Renal cortical epithelial cell (primary cell): ENCODE measurements around the gene FUT4. TPM values are rescaled to one million over a fixed set of nuclear protein-coding genes. Genes with fewer than 3 reads are reported as not detected.
A peak's percentile ranks its signal among the peaks of the same experiment; 100 is the strongest.
"Not testable (repeated sequence)": the region's sequence is repeated elsewhere in the genome, so short reads cannot be mapped to it uniquely, and the experiment has no call there.

ENCODE experiments used
- DNase-seq: peaks from one replicate; pipeline ENCODE4 v3.0.0-alpha.2; 2011; ENCODE audit warnings: low read depth
- total RNA-seq: library from RNA; depleted of rRNA; stranded (reverse); fragments of >200 nt; gene quantifications from 2 replicates; pipeline ENCODE4 v1.2.3, GENCODE V29; 2014

Gene FUT4
- total RNA-seq, 1 donor from 2014 or later, result 8.0 TPM

DNA sequence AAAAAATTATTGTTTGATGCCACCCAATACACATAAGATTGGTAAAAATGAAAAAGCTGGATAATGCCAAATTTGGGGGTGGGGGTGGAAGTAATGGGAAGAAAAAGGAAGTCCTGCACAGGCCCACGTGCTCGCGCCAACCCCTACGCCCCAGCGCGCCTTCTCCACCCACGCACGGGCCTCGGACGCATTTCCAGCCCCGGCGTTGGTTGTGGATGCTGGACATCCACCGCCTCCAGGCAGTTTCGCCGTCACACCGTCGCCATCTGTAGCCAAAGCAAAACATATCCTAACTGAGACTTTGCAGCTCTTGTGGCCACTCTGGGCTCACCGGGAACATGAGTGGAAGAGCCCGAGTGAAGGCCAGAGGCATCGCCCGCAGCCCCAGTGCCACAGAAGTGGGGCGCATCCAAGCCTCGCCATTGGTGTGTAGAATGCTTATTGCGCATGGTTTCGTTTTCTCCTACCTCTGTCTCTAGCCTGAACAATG is 23.5 kb downstream of the FUT4 start, which contains the start of gene PIWIL4:
TSS of gene PIWIL4 (plus strand) at position 188 of the 490 bp plus-strand sequence. CDS start at position 339, 151 bp downstream.
- no peak for DNase-seq

DNA sequence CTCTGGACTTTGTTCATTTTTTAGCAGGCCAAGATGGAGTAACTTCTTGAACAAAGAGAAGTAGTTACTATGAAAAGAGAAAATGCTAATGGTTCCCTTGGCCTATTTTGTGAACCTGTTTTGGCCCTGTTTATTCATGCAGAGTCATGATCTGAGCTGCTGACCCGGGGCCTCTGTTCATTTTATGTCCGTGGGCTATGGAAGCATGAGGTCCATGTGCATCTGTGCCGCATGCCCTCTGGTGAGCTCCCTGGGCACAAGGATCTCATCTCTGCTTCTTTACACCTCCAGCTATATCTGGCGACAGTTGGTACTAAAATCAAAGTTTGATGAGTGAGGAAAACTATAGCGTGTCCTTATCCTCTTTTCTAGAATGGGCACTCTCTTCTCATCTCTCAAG is 24.5 kb downstream of the FUT4 start:
- DNase-seq, result no peak

DNA sequence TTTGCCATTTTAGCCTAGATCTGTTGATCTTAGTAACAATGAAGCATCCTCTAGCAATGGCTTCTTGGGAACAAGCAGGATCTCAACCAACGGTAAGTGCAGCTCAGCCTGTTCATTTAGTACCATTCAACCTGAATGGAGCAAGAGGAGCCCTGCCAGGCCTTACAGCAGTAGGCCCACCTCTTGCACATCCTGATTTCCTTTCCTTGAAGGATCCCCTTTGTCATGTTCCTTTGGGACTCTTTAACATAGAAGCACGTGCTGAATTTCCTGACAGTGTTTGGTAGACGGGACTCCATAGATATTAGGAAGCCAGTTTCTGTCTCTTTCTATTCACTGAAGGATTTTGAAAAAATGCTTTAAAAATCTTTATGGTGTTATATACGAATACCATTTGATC is 25.0 kb downstream of the FUT4 start:
- no peak for DNase-seq

DNA sequence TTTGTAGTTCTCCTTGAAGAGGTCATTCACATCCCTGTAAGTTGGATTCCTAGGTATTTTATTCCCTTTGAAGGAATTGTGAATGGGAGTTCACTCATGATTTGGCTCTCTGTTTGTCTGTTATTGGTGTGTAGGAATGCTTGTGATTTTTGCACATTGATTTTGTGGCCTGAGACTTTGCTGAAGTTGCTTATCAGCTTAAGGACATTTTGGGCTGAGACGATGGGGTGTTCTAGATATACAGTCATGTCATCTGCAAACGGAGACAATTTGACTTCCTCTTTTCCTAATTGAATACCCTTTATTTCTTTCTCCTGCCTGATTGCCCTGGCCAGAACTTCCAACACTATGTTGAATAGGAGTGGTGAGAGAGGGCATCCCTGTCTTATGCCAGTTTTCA is 29.3 kb downstream of the FUT4 start:
- DNase-seq, result not testable (repeated sequence)

DNA sequence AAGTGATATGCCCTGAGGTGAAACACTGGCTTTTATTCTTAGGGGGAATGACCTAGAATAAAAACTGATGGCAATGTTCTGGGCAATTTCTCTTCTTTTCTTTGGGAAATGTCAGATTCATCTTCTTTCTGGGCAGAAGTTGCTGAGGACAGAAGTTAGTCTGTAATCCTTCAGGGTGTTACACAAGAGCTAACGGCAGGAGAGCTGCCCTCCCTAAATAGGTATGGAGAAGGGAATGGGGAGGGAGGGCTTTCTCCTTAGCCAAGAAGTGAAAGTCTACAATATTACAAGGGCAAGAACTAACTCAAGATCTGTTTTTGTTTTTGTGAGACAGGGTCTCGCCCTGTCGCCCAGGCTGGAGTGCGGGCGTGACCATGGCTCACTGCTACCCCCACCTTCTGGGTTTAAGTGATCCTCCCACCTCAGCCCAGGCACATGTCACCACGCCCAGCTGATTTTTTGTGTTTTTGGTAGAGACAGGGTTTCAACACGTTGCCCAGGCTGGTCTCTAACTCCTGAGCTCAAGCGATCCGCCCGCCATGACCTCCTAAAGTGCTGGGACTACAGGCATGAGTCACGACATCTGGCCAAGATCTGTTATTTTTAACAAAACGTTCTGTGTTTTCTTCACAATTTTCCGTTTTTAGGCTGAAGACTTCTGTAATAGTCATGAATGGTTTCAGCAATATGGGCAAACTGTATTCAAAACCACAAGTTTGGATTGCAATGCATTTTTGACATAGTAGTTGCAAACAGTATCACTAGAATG is 30.7 kb downstream of the FUT4 start:
- DNase-seq, result no peak

DNA sequence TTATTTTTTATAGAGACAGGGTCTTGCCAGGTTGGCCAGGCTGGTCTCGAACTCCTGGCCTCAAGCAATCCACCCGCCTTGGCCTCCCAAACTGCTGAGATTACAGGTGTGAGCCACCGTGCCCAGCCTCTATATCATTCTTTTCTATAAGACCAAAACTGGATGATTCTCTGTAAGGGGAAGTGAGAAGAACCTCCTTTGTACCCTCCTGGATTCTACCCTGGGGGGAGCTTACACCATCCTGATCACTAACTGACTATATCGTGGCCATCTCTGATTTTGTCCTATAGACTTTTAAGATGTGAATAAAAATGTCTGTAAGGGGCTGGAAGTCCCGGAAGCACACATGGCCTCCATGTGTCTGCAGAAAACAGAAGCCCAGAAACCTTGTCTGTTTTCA is 32.6 kb downstream of the FUT4 start:
- no peak for DNase-seq

DNA sequence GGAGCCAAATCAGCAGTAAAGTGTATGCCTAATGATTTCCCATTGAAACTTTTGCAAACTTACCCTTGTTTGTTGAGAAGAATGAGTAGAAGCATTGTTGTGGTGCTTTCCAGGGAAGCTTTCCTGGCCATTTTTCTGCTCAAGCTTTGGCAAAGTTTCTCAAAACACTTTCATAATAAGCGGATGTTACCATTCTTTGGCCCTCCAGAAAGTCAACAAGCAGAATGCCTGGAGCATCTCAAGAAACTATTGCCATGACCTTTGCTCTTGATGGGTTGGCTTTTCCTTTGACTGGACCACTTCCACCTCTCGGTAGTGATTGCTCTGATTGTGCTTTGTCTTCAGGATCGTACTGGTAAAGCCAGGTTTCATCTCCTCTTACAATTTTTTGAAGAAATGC is 34.1 kb downstream of the FUT4 start:
- no peak for DNase-seq

- DNase-seq, result no peak
Observed at GRCh38 chr11:94581926-94582325, 38.2 kb downstream of the FUT4 start.

GRCh38 chr11:94583213-94583865 is 39.6 kb downstream of the FUT4 start:
- no peak for DNase-seq

DNA sequence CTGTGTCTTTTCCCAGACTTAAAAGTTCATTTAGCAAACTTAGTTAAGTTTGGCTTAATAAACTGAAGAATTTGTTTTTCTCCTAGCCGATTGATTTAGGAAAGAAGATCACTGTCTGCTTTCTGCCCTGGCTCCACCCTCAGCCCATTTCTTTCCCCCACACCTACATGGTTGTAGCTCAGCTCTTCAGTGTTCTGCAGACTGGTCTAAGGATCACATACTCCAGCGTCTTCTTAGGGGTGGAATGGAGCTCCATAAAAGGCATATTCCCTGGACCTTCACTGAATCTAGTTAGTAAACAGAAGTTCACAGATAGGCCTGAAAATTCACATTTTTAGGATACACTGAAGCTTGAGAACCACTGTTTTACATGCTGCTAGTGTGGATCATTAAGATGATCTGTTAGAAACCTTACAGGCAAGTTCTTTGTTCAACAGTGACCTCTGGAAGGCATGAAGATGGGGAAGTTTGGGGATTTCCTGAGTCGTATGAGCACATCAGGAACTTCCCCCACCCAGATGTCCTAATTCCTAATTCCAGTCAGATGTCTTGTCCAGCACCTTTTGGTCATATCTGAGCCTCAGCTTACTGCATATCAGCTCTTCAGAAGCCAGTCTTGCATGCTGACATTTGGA is 40.3 kb downstream of the FUT4 start:
- peak; percentile 47 for DNase-seq

DNA sequence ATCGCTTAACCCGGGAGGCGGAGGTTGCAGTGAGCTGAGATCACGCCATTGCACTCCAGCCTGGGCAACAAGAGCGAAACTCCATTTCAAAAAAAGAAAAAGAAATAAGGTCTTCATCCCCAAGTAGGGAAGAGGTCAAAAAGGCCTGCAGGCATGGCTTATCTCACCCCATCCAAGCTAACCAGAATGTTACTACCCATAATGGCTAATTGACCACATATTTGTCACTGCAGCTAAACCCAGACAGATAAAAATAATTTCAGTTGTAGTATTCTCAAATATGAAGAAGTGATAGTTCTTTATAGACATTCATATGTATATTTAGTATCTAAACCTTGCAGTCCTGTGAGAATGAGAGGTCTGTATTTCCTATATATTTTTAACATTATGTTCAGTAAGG is 41.3 kb downstream of the FUT4 start:
- no peak for DNase-seq

GRCh38 chr11:94585399-94585798 is 41.7 kb downstream of the FUT4 start:
- DNase-seq, result no peak

DNA sequence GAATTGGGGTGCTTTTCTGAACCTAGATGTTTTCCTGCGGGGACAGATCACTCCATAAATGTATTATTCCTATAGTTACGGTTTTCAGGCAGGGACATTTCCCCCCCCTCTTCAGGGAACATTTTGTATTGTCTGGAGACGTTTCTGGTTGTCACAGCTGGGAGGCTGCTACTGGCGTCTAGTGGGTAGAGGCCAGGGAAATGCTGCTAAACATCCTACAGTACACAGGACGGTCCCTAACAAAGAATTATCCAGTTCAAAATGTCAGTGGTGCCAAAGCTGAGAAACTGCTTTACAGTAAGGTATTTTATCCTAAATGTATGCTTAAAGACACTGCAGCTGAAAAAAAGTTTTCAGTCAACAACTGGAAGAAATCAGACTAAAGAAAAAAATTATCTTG is 42.8 kb downstream of the FUT4 start:
- no peak for DNase-seq

DNA sequence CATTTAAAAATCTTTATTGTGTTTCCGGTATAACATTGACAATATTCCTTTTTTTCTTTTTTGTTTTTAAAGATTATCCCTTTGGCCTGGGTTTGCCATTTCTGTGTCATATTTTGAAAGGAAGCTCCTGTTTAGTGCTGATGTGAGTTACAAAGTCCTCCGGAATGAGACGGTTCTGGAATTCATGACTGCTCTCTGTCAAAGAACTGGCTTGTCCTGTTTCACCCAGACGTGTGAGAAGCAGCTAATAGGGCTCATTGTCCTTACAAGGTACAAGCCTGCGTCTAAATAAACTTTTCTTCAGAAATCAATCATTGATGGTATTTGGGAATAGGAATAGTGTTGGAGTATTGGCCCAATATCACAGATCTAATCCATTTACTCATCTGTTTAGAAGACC is 43.3 kb downstream of the FUT4 start:
- DNase-seq, result no peak

GRCh38 chr11:94588366-94588942 is 44.7 kb downstream of the FUT4 start:
- DNase-seq, result peak; percentile 91

DNA sequence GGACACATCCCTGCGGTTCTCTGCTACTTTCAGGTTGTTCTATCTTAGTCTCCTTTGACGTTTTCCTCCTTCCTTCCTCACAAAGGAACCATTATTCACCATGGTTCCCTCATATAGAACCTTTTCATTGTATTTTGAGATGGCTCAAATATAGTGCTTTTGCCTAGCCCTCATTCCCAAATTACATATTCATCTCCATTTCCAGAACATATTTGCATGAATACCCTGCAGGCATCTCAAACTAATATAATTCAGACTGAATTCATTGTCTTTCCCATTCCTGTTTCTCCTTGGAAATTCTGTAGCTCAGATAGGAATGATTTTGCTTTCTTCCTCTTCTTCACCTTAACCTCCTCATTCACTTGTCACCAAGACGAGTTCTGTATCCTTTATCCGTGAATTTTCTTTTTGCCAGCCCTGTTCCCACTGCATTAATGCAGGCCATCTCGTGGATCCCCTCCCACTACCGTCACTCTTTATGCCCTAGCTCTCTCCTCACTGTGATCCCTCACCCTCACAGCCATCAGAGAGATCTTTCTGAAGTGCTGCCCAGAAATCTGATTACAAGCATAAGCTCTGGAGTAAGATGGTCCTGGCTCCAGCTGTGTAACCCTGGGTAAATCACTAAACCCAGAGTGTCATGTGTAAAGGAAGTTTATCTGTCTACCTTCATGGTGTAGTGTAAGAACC is 46.8 kb downstream of the FUT4 start:
- DNase-seq, result no peak

GRCh38 chr11:94593030-94593429 is 49.3 kb downstream of the FUT4 start:
- no peak for DNase-seq

DNA sequence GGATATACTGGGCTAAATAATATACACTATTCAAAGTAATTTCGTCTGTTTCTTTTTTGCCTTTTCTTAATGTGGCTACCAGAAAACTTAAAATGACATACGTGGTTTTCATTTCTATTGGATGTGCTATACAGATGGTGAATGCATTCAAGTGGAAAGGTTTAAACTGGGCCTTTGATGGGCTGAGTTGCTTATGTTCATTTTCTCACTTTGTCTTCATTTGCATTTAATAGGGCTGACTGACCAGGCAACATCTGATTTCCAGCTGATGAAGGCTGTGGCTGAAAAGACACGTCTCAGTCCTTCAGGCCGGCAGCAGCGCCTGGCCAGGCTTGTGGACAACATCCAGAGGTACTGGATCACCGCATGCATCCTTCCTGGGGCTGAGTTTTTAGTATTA is 51.4 kb downstream of the FUT4 start:
- DNase-seq, result no peak

DNA sequence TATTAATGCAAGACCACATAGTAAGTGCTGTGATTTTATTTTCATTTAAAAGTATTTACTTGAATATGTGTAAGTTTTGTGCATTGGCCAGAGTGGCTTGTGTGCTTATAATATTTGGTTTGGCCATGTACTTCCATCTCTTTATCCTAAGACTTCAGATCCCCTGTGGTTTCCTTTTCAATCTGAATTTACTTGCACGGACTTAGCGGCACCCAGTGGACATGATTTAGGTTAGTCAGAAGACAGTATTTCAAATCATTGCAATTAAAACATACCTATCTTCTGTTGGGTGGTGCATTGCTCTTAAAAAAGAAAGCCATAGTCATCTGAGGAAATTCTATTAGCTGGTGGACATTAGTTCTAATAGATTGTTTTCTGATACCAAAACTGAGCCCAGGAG is 54.2 kb downstream of the FUT4 start:
- peak; percentile 56 for DNase-seq
